RWPE2 (cell line): Measurements from ENCODE around the gene CDYL2.

Experiments used
- ATAC-seq: fragments of 200-7000 bp; cut with Tn5 transposase; 3 replicates; pipeline ENCODE4 v1.9.1; 2021; ENCODE audit warnings: low read depth
- DNase-seq: peaks from one replicate; pipeline ENCODE4 v3.0.0-alpha.2; 2020; ENCODE audit warnings: low spot score
- H3K27ac ChIP-seq: fragments of 450-650 bp; 2 replicates; pipeline ENCODE4 v1.5.1; 2017; ENCODE audit warnings: mild to moderate bottlenecking; ENCODE audit not compliant: poor library complexity, severe bottlenecking
- H3K27me3 ChIP-seq: fragments of 250-450 bp; sonication (Bioruptor Pico); 2 replicates; pipeline ENCODE4 v1.5.1; 2021; ENCODE audit warnings: mild to moderate bottlenecking, moderate library complexity; ENCODE audit not compliant: insufficient read depth, poor library complexity, severe bottlenecking
- H3K36me3 ChIP-seq: fragments of 250-450 bp; sonication (Bioruptor Pico); 2 replicates; pipeline ENCODE4 v1.5.1; 2020; ENCODE audit warnings: low read depth, mild to moderate bottlenecking, moderate library complexity
- H3K4me1 ChIP-seq: fragments of 250-450 bp; sonication (Bioruptor Pico); 2 replicates; pipeline ENCODE4 v1.5.1; 2021; ENCODE audit warnings: mild to moderate bottlenecking, moderate library complexity; ENCODE audit not compliant: insufficient read depth, poor library complexity, severe bottlenecking
- H3K4me3 ChIP-seq: fragments of 250-450 bp; sonication (Bioruptor Pico); 2 replicates; pipeline ENCODE4 v1.5.1; 2021; ENCODE audit warnings: mild to moderate bottlenecking, moderate library complexity; ENCODE audit not compliant: severe bottlenecking
- H3K9me3 ChIP-seq: fragments of 250-450 bp; sonication (Bioruptor Pico); 2 replicates; pipeline ENCODE4 v1.5.1; 2021; ENCODE audit warnings: mild to moderate bottlenecking, moderate library complexity; ENCODE audit not compliant: severe bottlenecking
- CTCF ChIP-seq: fragments of 450-650 bp; IDR thresholded peaks from one replicate; pipeline ENCODE4 v1.5.1; 2017; ENCODE audit warnings: mild to moderate bottlenecking, moderate library complexity; ENCODE audit not compliant: poor library complexity, severe bottlenecking

The CDYL2 gene

GRCh38 chr16:80569440-80570105 lies 234.8 kb downstream of the CDYL2 start:
- H3K36me3 ChIP-seq, result no peaks in the 10 kb centered on the region
- DNase-seq (no peak), ATAC-seq (peak; percentile 87)
- H3K4me3 ChIP-seq, result no peak overlapping the region
- no peaks in the 10 kb centered on the region for H3K4me1 ChIP-seq
- TF ChIP-seq CTCF, result no peak
- no peaks in the 10 kb centered on the region for H3K27me3 ChIP-seq
- no peak overlapping the region for H3K27ac ChIP-seq
- no peaks in the 10 kb centered on the region for H3K9me3 ChIP-seq

- Histone ChIP-seq H3K4me1 (no peaks in the 10 kb centered on the region), H3K27me3 (no peaks in the 10 kb centered on the region), H3K4me3 (no peak overlapping the region), H3K36me3 (no peaks in the 10 kb centered on the region), H3K27ac (no peak overlapping the region), H3K9me3 (no peaks in the 10 kb centered on the region)
- ATAC-seq (no peak), DNase-seq (no peak)
- TF ChIP-seq CTCF, result no peak
Measured at GRCh38 chr16:80564394-80564793, 240.0 kb downstream of the CDYL2 start.

DNA sequence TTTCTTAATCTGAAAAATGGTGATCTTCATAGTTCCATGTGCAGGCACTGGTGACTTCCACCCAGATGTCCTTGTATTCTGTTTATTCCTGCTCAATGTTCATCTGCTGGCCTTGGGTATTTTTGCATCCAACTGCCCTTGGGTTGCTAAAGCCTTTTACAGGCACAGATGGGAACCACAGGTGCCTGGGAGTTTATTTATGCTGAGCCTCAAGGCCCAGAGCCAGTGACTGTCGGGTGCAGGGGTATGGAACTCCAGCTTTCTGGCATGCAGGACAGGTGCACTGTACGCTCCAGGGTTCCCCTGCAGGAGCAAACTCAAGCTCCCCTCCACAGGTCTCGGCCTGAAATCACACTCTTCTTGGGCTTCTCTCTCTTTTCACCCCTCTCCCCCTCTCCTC lies 241.3 kb downstream of the CDYL2 start:
- DNase-seq (no peak), ATAC-seq (no peak)
- Histone ChIP-seq H3K27me3 (no peaks in the 10 kb centered on the region), H3K4me1 (no peaks in the 10 kb centered on the region), H3K9me3 (no peaks in the 10 kb centered on the region), H3K4me3 (no peak overlapping the region), H3K36me3 (no peaks in the 10 kb centered on the region), H3K27ac (no peak overlapping the region)
- no peak for TF ChIP-seq CTCF

DNA sequence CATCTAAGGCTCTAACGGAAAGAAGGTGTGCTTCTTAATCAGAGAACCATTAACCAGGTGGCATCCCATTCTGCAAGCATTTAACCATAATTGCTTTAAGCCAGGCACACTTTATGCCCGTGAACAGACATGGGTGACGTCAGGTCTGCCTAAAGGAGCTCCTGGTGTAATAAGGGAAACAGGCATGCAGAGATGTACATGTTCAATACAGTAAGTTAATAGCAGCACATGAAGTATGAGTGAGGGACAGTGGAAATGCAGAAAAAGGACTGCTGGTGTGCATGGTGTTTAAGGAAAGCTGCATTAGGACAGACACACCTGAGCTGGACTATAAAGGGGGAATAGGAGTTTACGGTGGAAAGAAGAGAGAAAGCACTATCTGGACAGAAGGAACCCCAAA lies 245.0 kb downstream of the CDYL2 start:
- Histone ChIP-seq H3K27ac (no peak overlapping the region), H3K36me3 (no peaks in the 10 kb centered on the region), H3K27me3 (no peaks in the 10 kb centered on the region), H3K4me1 (no peaks in the 10 kb centered on the region), H3K4me3 (no peak overlapping the region), H3K9me3 (no peaks in the 10 kb centered on the region)
- ATAC-seq (no peak), DNase-seq (no peak)
- no peak for TF ChIP-seq CTCF

- no peak for DNase-seq
- Histone ChIP-seq H3K27ac (no peak overlapping the region), H3K27me3 (no peaks in the 10 kb centered on the region), H3K36me3 (no peaks in the 10 kb centered on the region), H3K4me3 (no peak overlapping the region), H3K9me3 (no peaks in the 10 kb centered on the region), H3K4me1 (peaks cover 5% of the 10 kb centered on the region)
- TF ChIP-seq CTCF, result no peak
- no peak for ATAC-seq
Measured at GRCh38 chr16:80557037-80557436, 247.4 kb downstream of the CDYL2 start.
